C4-2B (cell line): ENCODE measurements around the gene XKR3.
"Not testable (repeated sequence)": the region's sequence is repeated elsewhere in the genome, so short reads cannot be mapped to it uniquely, and the experiment has no call there.

Source experiments
- H3K27ac ChIP-seq: fragments of 450-650 bp; 2 replicates; pipeline ENCODE4 v1.5.1; 2017
- ZFX ChIP-seq: fragments of 450-650 bp; IDR thresholded peaks from 2 replicates; pipeline ENCODE4 v1.6.1; 2017
- TF ChIP-seq, protein P1 (sequence below): fragments of 450-650 bp; conservative IDR thresholded peaks from 2 replicates; pipeline ENCODE4 v1.5.1; 2017; ENCODE audit warnings: mild to moderate bottlenecking

Gene XKR3

DNA sequence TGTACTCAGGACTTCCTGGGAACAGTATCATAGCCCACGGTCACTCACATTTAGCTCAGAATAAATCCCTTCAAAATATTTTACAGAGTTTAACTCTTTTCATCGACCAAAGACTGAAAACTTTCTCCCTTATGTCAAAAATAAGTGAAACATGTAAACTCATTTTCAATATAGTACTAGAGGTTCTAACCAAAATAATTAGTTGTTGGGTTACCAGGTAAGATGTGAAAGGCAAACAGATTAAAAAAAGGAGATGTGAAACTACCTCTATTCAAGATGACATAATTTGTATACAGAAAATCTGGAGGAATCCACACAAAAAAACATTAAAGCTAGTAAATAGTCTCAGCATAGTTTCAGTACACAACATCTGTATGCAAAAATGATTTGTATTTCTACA, 20.3 kb downstream of the XKR3 start:
- TF ChIP-seq, protein P1, sequence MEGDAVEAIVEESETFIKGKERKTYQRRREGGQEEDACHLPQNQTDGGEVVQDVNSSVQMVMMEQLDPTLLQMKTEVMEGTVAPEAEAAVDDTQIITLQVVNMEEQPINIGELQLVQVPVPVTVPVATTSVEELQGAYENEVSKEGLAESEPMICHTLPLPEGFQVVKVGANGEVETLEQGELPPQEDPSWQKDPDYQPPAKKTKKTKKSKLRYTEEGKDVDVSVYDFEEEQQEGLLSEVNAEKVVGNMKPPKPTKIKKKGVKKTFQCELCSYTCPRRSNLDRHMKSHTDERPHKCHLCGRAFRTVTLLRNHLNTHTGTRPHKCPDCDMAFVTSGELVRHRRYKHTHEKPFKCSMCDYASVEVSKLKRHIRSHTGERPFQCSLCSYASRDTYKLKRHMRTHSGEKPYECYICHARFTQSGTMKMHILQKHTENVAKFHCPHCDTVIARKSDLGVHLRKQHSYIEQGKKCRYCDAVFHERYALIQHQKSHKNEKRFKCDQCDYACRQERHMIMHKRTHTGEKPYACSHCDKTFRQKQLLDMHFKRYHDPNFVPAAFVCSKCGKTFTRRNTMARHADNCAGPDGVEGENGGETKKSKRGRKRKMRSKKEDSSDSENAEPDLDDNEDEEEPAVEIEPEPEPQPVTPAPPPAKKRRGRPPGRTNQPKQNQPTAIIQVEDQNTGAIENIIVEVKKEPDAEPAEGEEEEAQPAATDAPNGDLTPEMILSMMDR, result no peak
- no peak for TF ChIP-seq ZFX

DNA sequence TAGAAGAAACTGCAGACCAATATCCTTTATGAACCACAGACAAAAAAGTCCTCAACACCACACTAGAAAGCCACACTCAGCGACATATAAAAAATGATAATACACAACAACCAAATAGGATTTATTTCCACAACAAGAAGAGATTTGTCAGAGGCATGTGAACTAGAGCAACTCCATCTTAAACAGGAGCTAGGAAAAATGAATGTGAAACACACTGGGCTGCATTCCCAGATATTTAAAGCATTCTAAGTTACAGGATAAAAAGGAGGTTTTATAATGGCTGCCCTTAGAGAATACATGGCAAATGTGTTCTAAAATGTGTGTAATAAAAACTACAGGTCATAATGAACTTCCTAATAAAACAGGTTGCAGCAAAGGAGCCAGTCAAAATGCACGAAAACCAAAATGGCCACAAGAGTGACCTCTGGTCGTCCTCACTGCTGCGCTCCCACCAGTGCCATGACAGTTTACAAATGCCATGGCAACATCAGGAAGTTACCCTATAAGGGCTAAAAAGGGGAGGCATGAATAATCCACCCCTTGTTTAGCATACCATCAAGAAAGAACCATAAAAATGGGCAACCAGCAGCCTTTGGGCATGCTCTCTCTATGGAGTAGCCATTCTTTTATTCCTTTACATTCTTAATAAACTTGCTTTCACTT, 21.8 kb downstream of the XKR3 start:
- TF ChIP-seq, protein P1, result no peak
- TF ChIP-seq ZFX, result no peak
- H3K27ac ChIP-seq, result no peak overlapping the region

More for the DNA sequence above, 20.3 kb downstream of the XKR3 start:
- no peak overlapping the region for H3K27ac ChIP-seq

DNA sequence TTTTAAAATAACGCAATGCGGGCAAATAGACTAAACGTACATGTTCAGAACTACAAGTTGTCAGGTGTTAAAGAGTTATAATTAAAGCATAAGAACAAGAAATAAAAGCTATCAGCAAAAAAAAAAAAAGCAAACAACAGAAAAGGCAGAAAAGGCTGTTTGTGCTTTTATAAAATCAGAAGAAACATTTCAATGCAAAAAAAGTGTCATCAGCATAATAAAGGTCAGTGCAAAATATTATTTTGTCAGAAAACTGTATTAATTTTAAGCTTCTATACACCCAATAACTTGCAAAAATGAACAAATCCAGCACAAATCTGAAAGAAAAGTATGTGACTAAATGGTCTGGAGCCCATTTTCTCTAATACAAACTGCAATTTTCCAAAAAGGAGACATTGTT, 23.6 kb downstream of the XKR3 start:
- TF ChIP-seq, protein P1, result no peak
- TF ChIP-seq ZFX, result no peak
- no peak overlapping the region for H3K27ac ChIP-seq

DNA sequence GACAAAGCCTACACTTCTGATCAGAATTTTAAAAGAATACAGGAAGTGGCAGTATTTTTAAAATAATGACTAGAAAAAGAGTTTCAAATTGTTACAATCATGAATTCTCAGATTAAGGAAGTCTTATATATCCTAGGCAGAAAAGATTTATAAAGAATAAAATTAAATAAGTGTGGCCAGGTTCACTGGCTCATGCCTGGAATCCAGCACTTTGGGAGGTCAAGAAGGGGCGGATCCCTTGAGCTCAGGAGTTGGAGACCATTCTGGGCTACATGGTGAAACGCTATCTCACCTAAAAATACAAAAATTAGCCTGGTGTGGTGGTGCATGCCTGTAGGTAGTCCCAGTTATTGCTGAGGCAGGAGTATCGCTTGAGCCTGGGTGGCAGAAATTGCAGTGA, 24.1 kb downstream of the XKR3 start:
- H3K27ac ChIP-seq, result no peak overlapping the region
- TF ChIP-seq ZFX, result no peak
- TF ChIP-seq, protein P1, result no peak

DNA sequence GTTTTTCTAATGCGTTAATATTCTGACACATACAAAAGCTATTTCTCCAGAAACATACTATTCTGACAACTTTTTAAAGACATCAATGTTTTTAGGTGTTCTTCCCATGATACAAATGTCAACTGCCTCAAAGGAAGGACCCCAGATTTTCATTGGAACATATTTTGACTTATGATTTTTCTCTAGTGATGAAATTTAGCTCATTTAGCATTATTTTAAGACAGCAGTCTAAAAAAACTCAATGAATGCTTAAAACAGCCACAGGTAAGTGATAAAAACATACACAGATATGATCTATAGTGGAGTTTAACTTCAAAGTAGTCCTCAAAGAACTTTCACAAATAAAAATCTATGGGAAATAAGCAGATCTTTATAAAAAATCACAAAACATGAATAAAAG, 24.9 kb downstream of the XKR3 start:
- no peak overlapping the region for H3K27ac ChIP-seq
- TF ChIP-seq ZFX, result no peak
- TF ChIP-seq, protein P1, result no peak

DNA sequence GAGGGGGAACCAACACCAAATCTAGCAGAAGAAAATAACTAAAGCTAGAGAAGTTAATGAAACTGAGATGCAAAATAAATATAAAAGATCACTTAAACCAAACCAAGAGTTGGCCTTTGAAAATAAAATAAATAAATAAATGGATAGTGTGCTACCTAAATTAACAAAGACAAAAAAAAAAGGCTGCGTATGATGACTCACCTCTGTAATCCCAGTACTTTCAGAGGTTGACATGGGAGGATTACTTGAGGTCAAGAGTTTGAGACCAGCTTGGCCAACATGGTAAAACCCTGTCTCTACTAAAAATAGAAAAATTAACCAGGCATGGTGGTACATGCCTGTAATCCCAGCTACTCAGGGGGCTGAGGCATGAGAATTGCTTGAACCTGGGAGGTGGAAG, 29.7 kb downstream of the XKR3 start:
- not testable (repeated sequence) for H3K27ac ChIP-seq

DNA sequence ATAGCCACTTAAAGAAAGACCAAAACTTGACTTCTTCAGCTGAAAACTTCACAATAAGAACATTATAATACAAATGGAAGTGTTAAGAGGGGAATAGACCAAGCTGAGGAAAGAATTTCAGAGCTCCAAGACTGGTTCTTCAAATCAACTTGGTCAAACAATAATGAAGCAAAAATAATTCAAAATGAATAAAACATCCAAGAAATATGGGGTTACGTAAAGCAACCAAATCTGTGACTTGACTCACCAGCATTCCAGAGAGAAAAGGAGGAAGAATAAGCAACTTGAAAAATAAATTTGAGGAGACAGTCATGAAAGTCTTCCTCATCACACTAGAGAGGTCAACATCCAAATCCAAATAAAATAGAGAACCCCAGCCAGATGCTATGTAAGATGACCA, 31.4 kb downstream of the XKR3 start:
- H3K27ac ChIP-seq, result no peak overlapping the region
- TF ChIP-seq, protein P1, result no peak
- no peak for TF ChIP-seq ZFX

DNA sequence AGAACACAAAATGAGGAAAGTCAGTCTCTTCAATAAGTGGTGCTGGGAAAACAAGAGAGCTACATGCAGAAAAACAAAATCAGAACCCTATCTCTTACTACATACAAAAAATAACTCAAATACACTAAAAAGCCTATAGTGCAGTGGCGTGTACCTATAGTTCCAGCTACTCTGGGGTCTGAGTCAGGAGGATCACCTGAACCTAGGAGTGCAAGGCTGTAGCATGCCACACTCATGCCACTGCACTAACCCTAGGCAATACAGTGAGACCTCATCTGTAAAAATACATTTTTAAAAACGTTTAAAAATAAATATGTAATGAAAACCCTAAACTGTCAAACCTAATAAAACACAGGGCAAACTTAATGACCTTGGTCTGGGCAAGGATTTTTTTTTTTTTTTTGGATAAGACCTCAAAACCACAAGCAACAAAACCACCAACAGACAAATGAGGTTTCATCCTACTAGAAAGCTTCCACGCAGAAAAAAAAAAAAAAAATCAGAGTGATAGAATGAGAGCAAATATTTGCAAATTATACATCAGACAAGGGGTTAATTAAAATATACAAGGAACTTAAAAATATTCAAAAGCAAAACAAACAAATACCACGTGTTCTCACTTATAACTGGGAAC, 35.2 kb downstream of the XKR3 start:
- H3K27ac ChIP-seq, result no peak overlapping the region
- TF ChIP-seq, protein P1, result no peak
- no peak for TF ChIP-seq ZFX
